DOHH2 (cell line): ENCODE results near the gene GUCD1.

ENCODE experiments used
- EZH2phosphoT487 ChIP-seq: fragments of 200-600 bp; sonication (generic); IDR thresholded peaks from 2 replicates; pipeline ENCODE4 v1.6.1; 2017; ENCODE audit warnings: borderline replicate concordance, mild to moderate bottlenecking, antibody characterized with exemption, low read length, moderate library complexity, mixed read lengths
- TF ChIP-seq, protein P1 (sequence below): fragments of 200-600 bp; sonication (generic); IDR thresholded peaks from one replicate; pipeline ENCODE4 v1.5.1; 2014; ENCODE audit warnings: antibody characterized with exemption, mild to moderate bottlenecking, low read depth, low read length; ENCODE audit not compliant: poor library complexity, severe bottlenecking

DNA sequence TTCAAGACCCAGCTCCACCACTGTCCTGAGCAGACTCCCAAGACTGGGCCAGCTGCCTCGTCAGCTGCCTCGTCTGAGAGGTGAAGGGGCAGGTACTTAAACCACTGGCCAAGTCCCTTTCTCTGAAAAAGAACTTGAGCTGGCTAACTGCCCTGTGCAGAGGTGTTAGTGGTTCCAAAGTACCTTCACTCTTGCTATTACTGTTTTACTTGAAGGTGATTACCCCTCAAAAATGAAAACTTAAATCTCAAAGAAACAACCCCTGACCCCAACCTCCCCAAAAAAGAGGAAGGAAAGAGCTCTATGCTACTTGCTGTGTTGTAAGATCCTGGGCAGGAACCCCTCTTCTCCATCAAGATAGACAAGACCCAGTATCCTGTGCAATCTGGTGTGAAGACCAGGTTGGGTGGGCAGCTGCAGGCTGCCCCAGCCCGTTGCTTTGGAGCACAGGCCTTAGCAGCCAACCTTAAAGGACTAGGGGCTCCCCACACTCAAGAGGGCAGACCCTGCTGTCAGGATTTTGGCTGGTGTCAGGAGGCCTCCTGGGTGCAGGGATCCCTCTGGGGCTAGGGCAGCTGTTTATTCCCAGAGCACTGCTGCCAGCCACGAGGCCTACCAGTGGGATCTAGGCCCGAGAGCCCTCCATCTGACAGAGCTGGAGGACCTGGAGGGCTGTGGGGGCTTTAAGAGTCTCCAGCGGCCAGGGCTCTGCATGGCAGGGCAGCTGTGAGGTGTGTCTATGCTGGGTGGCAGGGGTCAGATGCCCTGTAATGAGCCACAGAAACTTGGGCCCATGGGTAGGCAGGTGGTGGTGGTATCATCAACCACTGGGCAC is 13.0 kb downstream of the GUCD1 start:
- TF ChIP-seq, protein P1, sequence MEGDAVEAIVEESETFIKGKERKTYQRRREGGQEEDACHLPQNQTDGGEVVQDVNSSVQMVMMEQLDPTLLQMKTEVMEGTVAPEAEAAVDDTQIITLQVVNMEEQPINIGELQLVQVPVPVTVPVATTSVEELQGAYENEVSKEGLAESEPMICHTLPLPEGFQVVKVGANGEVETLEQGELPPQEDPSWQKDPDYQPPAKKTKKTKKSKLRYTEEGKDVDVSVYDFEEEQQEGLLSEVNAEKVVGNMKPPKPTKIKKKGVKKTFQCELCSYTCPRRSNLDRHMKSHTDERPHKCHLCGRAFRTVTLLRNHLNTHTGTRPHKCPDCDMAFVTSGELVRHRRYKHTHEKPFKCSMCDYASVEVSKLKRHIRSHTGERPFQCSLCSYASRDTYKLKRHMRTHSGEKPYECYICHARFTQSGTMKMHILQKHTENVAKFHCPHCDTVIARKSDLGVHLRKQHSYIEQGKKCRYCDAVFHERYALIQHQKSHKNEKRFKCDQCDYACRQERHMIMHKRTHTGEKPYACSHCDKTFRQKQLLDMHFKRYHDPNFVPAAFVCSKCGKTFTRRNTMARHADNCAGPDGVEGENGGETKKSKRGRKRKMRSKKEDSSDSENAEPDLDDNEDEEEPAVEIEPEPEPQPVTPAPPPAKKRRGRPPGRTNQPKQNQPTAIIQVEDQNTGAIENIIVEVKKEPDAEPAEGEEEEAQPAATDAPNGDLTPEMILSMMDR = no peak
- no peak for TF ChIP-seq EZH2phosphoT487
